GM19023 (cell line): ENCODE results near the gene GPR35.
"Not testable (repeated sequence)": the region's sequence is repeated elsewhere in the genome, so short reads cannot be mapped to it uniquely, and the experiment has no call there.

ENCODE experiments used
- ATAC-seq: cut with Tn5 transposase; IDR thresholded peaks from one replicate; pipeline ENCODE4 v1.9.1; 2021; ENCODE audit warnings: mild to moderate bottlenecking, moderate library complexity; ENCODE audit not compliant: unreplicated experiment

GPR35 gene

DNA sequence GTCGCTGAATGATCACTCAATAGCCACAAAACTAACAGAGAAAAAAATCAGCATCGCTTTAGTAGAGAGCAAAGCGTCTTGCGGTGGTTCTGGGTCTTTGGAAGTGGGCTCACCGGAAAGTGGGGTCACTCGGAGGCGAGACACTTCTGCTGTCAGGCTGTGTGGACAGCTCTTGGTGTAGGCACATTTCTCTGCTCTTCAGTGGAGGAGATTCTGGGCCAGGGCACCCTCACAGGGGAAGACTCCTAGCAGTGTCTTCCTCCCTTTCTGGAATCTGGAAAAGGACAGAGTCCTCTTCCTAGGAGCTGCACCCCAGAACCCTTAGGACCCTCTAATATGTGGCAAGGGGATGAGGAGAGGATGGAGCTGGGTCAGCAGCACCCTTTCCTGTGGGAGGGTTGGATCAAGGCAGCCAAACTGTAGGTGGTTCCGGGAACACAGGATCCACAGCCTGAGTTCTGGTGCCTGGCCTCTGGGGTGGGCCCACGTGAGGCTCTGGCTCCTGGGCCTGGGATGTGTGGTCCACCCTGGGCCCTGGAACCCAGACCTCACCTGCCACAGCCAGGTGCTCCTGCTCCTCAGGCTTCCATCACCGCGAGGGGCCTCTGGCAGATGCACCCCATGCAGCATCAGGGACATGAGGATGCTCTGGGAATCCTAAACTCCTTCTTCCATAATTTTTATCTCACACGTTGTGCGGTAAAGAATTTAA, 25.1 kb downstream of the GPR35 start:
- ATAC-seq = no peak

- ATAC-seq = no peak
These were observed 25.9 kb downstream of the GPR35 start for GRCh38 chr2:240651185-240651584.

DNA sequence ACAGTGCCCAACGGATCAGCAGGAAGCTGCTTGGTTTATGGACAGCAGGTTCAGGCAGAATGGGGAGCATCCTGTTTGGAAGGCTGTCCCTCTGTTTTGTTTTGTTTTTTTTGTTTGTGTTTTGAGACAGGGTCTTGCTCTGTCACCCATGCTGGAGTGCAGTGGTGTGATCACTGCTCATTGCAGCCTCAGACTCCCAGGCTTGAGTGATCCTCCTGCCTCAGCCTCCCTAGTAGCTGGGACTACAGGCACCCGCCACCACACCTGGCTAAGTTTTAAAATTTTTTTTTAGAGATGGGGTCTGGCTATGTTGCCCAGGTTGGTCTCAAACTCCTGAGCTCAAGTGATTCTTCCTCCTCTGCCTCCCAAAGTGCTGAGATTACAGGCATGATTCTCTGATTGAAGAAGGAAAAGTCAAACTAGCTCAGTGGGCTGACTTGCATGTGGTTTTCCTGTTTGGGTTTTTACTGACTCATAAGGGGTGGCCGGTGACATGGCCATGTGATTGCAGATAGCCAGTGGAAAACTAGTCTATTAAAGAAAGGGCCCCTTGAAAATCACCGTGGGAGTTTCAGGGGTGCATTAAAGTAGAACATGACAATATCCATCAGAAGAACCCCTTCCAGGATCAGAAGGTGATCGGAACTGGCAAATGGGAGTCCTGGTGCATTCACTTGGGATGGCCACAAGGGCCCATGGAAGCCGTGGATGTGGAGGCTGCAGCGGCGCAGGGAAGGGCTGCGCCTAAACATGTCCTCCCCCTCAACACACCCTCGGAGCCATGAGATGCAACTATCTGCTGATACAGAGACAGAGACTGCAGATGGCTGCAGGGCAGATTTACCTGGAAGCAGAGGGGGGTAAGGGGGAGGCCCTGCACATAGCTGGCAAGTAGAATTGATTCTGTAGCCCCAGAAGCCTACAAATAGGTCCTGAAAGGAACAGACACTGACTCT, 30.9 kb downstream of the GPR35 start:
- ATAC-seq = no peak

DNA sequence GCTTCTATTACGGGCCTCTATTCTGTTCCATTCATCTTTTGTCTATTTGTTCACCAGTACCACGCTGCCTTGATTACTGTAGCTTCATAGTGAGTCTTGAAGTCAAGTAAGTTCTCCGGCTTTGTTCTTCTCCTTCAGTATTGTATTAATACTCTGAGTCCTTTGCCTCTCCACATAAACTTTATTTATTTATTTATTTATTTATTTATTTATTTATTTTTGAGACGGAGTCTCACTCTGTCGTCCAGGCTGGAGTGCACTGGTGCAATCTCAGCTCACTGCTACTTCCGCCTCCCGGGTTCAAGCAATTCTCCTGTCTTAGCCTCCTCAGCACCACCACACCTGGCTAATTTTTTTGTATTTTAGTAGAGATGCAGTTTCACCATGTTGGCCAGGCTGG, 34.6 kb downstream of the GPR35 start:
- not testable (repeated sequence) for ATAC-seq

DNA sequence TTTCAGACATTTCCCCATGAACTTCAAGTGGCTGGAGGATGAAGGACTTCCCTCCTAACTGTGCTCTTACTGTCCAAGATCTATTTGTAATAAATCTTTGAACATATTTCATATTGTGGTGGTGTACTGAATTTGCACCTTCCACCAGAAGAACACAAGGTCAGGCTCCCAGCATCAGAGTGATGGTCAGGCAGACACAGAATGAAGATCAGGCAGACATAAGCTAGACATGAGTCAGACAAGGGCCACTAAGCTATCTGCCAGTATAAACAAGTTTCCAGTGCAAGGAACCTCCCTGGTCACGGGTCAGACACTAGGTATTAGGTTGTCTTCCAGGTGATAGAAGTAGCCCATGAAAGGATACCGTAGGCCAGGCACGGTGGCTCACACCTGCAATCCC, 37.4 kb downstream of the GPR35 start:
- ATAC-seq = no peak

GRCh38 chr2:240663546-240664190, 38.4 kb downstream of the GPR35 start:
- no peak for ATAC-seq

- ATAC-seq = no peak
These were observed 39.3 kb downstream of the GPR35 start for GRCh38 chr2:240664622-240665021.

- ATAC-seq = no peak
These were observed 45.1 kb downstream of the GPR35 start for GRCh38 chr2:240670402-240670801.

- ATAC-seq = no peak
These were observed 45.7 kb downstream of the GPR35 start for GRCh38 chr2:240670950-240671349.

DNA sequence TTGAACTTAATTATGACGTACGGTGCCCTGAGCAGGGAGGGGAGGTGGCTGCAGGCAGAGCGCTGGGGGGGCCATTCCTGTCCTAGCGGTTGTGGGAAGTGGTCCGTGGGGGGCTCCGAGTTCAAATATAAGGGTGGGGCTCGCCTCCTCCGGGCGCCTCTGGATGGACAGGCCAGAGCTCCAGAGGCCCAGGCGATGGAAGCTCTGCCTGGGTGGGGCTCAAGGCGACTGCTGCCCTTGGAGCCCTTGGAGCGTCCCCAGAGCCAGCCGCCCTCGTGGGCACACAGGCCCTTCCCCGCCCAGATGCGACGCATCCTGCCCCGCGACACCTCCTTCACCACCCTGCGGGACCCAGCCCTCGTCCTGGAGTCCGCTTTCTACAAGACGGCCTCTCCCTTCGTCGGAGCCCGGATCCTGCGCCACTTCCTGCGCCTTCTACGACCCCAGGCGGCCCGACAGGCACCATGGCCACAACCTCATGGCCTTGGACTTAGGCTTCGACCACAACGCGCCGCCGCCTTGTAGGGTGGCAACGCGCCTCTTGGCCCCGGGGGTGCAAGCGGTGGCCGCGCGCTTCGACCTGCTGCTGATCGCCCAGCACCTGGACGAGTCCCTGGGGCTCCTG, 46.9 kb downstream of the GPR35 start:
- ATAC-seq = no peak

GRCh38 chr2:240672701-240673190, 47.5 kb downstream of the GPR35 start:
- no peak for ATAC-seq

- ATAC-seq = not testable (repeated sequence)
These were observed 49.3 kb downstream of the GPR35 start for GRCh38 chr2:240674461-240675184.

GRCh38 chr2:240675345-240675744, 50.1 kb downstream of the GPR35 start:
- ATAC-seq = not testable (repeated sequence)

GRCh38 chr2:240678043-240678442, 52.8 kb downstream of the GPR35 start:
- not testable (repeated sequence) for ATAC-seq

GRCh38 chr2:240678909-240679308, 53.6 kb downstream of the GPR35 start:
- ATAC-seq = not testable (repeated sequence)

- ATAC-seq = not testable (repeated sequence)
These were observed 54.9 kb downstream of the GPR35 start for GRCh38 chr2:240680185-240680584.
